MCF 10A (cell line): ENCODE measurements around the gene LRRC61. TPM values are rescaled to one million over a fixed set of nuclear protein-coding genes. Genes with fewer than 3 reads are reported as not detected.
A peak's percentile ranks its signal among the peaks of the same experiment; 100 is the strongest.

Experiments used
- BruUV-seq: library from RNA; stranded (reverse); fragments of 400-500 nt; replicated peaks from 2 replicates; lab custom pipeline; 2021; lab: Mats Ljungman, UMichigan
- CTCF ChIA-PET: fragments of 300-600 bp; sonication (Branson Sonifier 250); formaldehyde crosslinking; extraction: SDS; loops from one replicate; lab custom pipeline; 2021; ENCODE audit warnings: antibody characterized with exemption, inconsistent platforms; lab: Yijun Ruan, JAX
- POLR2A ChIA-PET: fragments of 300-600, 350-650 bp; sonication (Branson Sonifier 250); formaldehyde crosslinking; extraction: SDS; loops from one replicate; lab custom pipeline; 2020; ENCODE audit warnings: antibody characterized with exemption, inconsistent platforms; lab: Yijun Ruan, JAX
- DNase-seq: peaks from one replicate; pipeline ENCODE4 v3.0.0-alpha.2; 2018; ENCODE audit not compliant: unreplicated experiment
- H3K27ac Mint-ChIP-seq: one replicate; pipeline ENCODE4 v1.8.0; 2022; ENCODE audit warnings: mild to moderate bottlenecking, low read depth, mixed read lengths; ENCODE audit not compliant: unreplicated experiment
- H3K27me3 Mint-ChIP-seq: one replicate; pipeline ENCODE4 v1.8.0; 2022; ENCODE audit warnings: mixed read lengths; ENCODE audit not compliant: insufficient read depth, unreplicated experiment
- H3K36me3 Mint-ChIP-seq: one replicate; pipeline ENCODE4 v1.8.0; 2022; ENCODE audit warnings: mild to moderate bottlenecking, moderate library complexity, mixed read lengths; ENCODE audit not compliant: insufficient read depth, unreplicated experiment
- H3K4me1 Mint-ChIP-seq: one replicate; pipeline ENCODE4 v1.8.0; 2022; ENCODE audit warnings: mixed read lengths; ENCODE audit not compliant: insufficient read depth, unreplicated experiment
- H3K4me3 Mint-ChIP-seq: one replicate; pipeline ENCODE4 v1.8.0; 2022; ENCODE audit warnings: mild to moderate bottlenecking, moderate library complexity, mixed read lengths; ENCODE audit not compliant: unreplicated experiment
- H3K9me3 Mint-ChIP-seq: one replicate; pipeline ENCODE4 v1.8.0; 2022; ENCODE audit warnings: mixed read lengths; ENCODE audit not compliant: unreplicated experiment
- CTCF ChIP-seq: fragments of 200-600 bp; IDR thresholded peaks from one replicate; pipeline ENCODE4 v1.8.0; 2022; ENCODE audit warnings: antibody characterized with exemption, mild to moderate bottlenecking; ENCODE audit not compliant: unreplicated experiment
- intact Hi-C: fragments of 100-400 bp; cut with micrococcal nuclease; formaldehyde crosslinking; loops from 2 replicates; pipeline ENCODE4 v1.14.1; 2022
- total RNA-seq: library from RNA; stranded (reverse); gene quantifications from 2 replicates; pipeline ENCODE4 v1.2.3, GENCODE V29; 2022

LRRC61 gene
- total RNA-seq, 1 experiment from 2014 or later: 8.4 TPM

- no peaks in the 10 kb centered on the region for H3K9me3 Mint-ChIP-seq
- peak; percentile 67 for TF ChIP-seq CTCF
- H3K4me3 Mint-ChIP-seq: no peak overlapping the region
- POLR2A ChIA-PET: no interaction called here
- H3K4me1 Mint-ChIP-seq: no peaks in the 10 kb centered on the region
- intact Hi-C loops: loop anchor here (1.0 kb wide), 1 partner anchor 65 kb away; no protein-coding TSS in a partner anchor
- no peaks in the 10 kb centered on the region for H3K27me3 Mint-ChIP-seq
- H3K36me3 Mint-ChIP-seq: no peaks in the 10 kb centered on the region
- CTCF ChIA-PET: interaction anchor here (0.6 to 3.2 kb wide), 30 partner anchors 9 to 734 kb away, joined by 3 to 18 read pairs (median 4); a partner anchor contains a TSS
- BruUV-seq: no TSS peak
- no peak overlapping the region for H3K27ac Mint-ChIP-seq
- peak; percentile 41 for DNase-seq
These were observed 33.2 kb downstream of the LRRC61 start for GRCh38 chr7:150356265-150356897.

GRCh38 chr7:150357270-150357669 is 34.1 kb downstream of the LRRC61 start:
- no peaks in the 10 kb centered on the region for H3K4me1 Mint-ChIP-seq
- no peak for TF ChIP-seq CTCF

GRCh38 chr7:150357771-150358427 is 34.7 kb downstream of the LRRC61 start:
- no peak overlapping the region for H3K4me3 Mint-ChIP-seq
- no peaks in the 10 kb centered on the region for H3K4me1 Mint-ChIP-seq
- POLR2A ChIA-PET: interaction anchor here (1.4 kb wide), 1 partner anchor 11 kb away, joined by 4 read pairs; the partner anchor contains the start of gene REPIN1
- CTCF ChIA-PET: interaction anchor here (0.5 to 3.2 kb wide), 12 partner anchors 9 to 1655 kb away, joined by 3 to 11 read pairs (median 4); a partner anchor contains a TSS
- H3K27me3 Mint-ChIP-seq: no peaks in the 10 kb centered on the region
- no peaks in the 10 kb centered on the region for H3K36me3 Mint-ChIP-seq
- peak; percentile 57 for DNase-seq
- H3K27ac Mint-ChIP-seq: no peak overlapping the region
- H3K9me3 Mint-ChIP-seq: no peaks in the 10 kb centered on the region
- BruUV-seq: no TSS peak
- no peak for TF ChIP-seq CTCF
- intact Hi-C loops: no loop called here

More at GRCh38 chr7:150357270-150357669, 34.1 kb downstream of the LRRC61 start:
- DNase-seq: no peak
- Mint-ChIP-seq H3K4me3 (no peak overlapping the region), H3K27ac (peak overlapping the region; percentile 46), H3K36me3 (no peaks in the 10 kb centered on the region), H3K9me3 (no peaks in the 10 kb centered on the region), H3K27me3 (no peaks in the 10 kb centered on the region)
- CTCF ChIA-PET: interaction anchor here (0.7 to 3.2 kb wide), 14 partner anchors 9 to 1656 kb away, joined by 3 to 18 read pairs (median 8); a partner anchor contains a TSS
- intact Hi-C loops: no loop called here
- POLR2A ChIA-PET: interaction anchor here (1.4 kb wide), 1 partner anchor 11 kb away, joined by 4 read pairs; the partner anchor contains the start of gene REPIN1
- BruUV-seq: no TSS peak

- Mint-ChIP-seq H3K36me3 (no peaks in the 10 kb centered on the region), H3K27ac (no peak overlapping the region), H3K27me3 (no peaks in the 10 kb centered on the region), H3K4me1 (no peaks in the 10 kb centered on the region), H3K4me3 (no peak overlapping the region), H3K9me3 (no peaks in the 10 kb centered on the region)
- POLR2A ChIA-PET: interaction anchor here (1.4 kb wide), 1 partner anchor 10 kb away, joined by 4 read pairs; the partner anchor contains the start of gene REPIN1
- CTCF ChIA-PET: interaction anchor here (0.5 to 1.5 kb wide), 8 partner anchors 8 to 915 kb away, joined by 3 to 8 read pairs (median 4); no protein-coding TSS in a partner anchor
- intact Hi-C loops: no loop called here
- no TSS peak for BruUV-seq
- no peak for TF ChIP-seq CTCF
- no peak for DNase-seq
These were observed 35.3 kb downstream of the LRRC61 start for GRCh38 chr7:150358433-150358832.
